Common myeloid progenitor, CD34-positive (primary cell): ENCODE measurements around the gene KLHDC8A.
"Not testable (repeated sequence)": the region's sequence is repeated elsewhere in the genome, so short reads cannot be mapped to it uniquely, and the experiment has no call there.

ENCODE experiments used
- CTCF ChIA-PET: fragments of 350-600 bp; sonication (Branson Sonifier 250); formaldehyde crosslinking; loops from one replicate; lab custom pipeline; 2021; ENCODE audit warnings: antibody characterized with exemption; lab: Charles Lee
- POLR2A ChIA-PET: fragments of 350-600 bp; sonication (Branson Sonifier 250); formaldehyde crosslinking; loops from one replicate; lab custom pipeline; 2021; ENCODE audit warnings: antibody characterized with exemption; lab: Charles Lee
- DNase-seq, 3 donors: peaks; one replicate each; pipeline versions ENCODE4 v3.0.0 to v3.0.0-alpha.2; 2013
- H3K27ac ChIP-seq, 2 experiments: 1 replicate in 1 of 2; 2 replicates in 1 of 2; pipeline ENCODE4 v1.7.0; 2013; ENCODE audit warnings: inconsistent platforms in 2 of 2, low read length in 2 of 2, mild to moderate bottlenecking in 2 of 2, low read depth in 1 of 2, moderate library complexity in 1 of 2; ENCODE audit not compliant: severe bottlenecking in 2 of 2, insufficient read depth in 1 of 2, poor library complexity in 1 of 2
- H3K27me3 ChIP-seq, 5 experiments: replicated peaks in 2 of 5; 1 replicate in 3 of 5; 2 replicates in 2 of 5; pipeline versions ENCODE4 v1.6.1 to v1.7.0; 2013; ENCODE audit warnings: low read length in 4 of 5, mild to moderate bottlenecking in 2 of 5, moderate library complexity in 2 of 5, inconsistent platforms in 1 of 5; ENCODE audit not compliant: insufficient read depth in 5 of 5, control insufficient read depth in 4 of 5
- H3K36me3 ChIP-seq, 4 experiments: 1 replicate in 2 of 4; 2 replicates in 2 of 4; pipeline versions ENCODE4 v1.6.1 to v1.7.0; 2013; ENCODE audit warnings: low read length in 3 of 4, control low read depth in 1 of 4, mild to moderate bottlenecking in 1 of 4; ENCODE audit not compliant: control insufficient read depth in 4 of 4, insufficient read depth in 4 of 4
- H3K4me1 ChIP-seq, 4 experiments: 1 replicate in 3 of 4; 2 replicates in 1 of 4; pipeline versions ENCODE4 v1.6.1 to v1.7.1; 2013; ENCODE audit warnings: low read length in 3 of 4, mild to moderate bottlenecking in 3 of 4, control low read depth in 1 of 4, inconsistent platforms in 1 of 4, moderate library complexity in 1 of 4; ENCODE audit not compliant: control insufficient read depth in 4 of 4, insufficient read depth in 4 of 4; ENCODE audit errors: control extremely low read depth in 1 of 4
- H3K4me3 ChIP-seq, 7 experiments: 1 replicate in 4 of 7; 2 replicates in 3 of 7; pipeline versions ENCODE4 v1.5.1 to v1.7.0; 2013; ENCODE audit warnings: mild to moderate bottlenecking in 7 of 7, low read length in 6 of 7, moderate library complexity in 6 of 7, inconsistent platforms in 2 of 7, low read depth in 2 of 7, control low read depth in 1 of 7; ENCODE audit not compliant: insufficient read depth in 4 of 7, control insufficient read depth in 1 of 7; ENCODE audit errors: extremely low read depth in 1 of 7
- H3K9me3 ChIP-seq, 5 experiments: 1 replicate in 4 of 5; 2 replicates in 1 of 5; pipeline versions ENCODE4 v1.6.1 to v1.7.1; 2013; ENCODE audit warnings: low read length in 4 of 5, mild to moderate bottlenecking in 2 of 5, inconsistent platforms in 1 of 5, low read depth in 1 of 5, moderate library complexity in 1 of 5; ENCODE audit not compliant: control insufficient read depth in 4 of 5, insufficient read depth in 2 of 5; ENCODE audit errors: control extremely low read depth in 1 of 5
- WGBS: methylation state at CpG from one replicate; pipeline ENCODE4 v1.1.5; 2013; ENCODE audit not compliant: insufficient coverage; 5-methylcytosine and 5-hydroxymethylcytosine counted together

KLHDC8A gene

DNA sequence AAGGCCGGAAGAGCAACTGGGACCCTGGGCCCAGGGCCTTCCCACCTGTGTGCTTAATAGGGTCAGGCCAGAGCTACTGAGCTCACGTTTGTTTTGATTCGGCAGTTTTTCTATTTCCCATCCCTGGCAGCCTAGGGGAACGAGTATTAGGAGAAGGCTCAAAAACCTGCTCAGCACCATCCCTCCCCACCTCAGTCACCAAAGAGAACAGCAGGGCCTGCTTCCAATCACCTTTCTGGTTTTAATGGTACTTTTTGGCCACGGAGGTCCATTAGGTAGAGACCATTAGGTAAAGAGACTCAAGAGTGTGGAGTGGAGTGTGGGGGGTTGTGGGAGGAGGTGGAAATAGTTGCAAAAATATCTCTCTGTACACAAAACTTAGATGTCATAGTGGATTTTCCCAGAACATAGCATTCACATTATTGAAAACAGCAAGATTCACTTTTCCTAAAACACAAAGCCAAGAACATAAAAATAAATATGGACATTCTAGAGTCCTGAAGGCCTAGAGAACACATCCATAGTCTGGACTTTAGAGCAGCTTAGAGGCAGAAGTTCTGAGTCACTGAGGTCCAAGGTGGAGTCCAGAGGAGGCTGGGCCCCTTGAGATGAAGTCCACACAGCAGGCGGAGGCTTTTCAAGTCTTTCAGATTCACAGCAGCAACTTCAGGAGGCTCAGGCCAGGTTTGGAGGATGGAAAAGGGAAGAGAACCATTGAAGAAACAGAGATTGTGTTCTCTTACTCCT lies 54.7 kb downstream of the KLHDC8A start:
- Histone ChIP-seq H3K9me3 (no peaks in the 10 kb centered on the region), H3K36me3 (peaks cover 0 to 33% (median 3%) of the 10 kb centered on the region in 4 experiments), H3K4me3 (no peak overlapping the region), H3K4me1 (peaks cover 0 to 2% (median 0%) of the 10 kb centered on the region in 4 experiments), H3K27me3 (peaks cover 0 to 7% (median 0%) of the 10 kb centered on the region in 5 experiments), H3K27ac (no peak overlapping the region)
- POLR2A ChIA-PET, result no interaction called here
- CTCF ChIA-PET, result interaction anchor here (1.3 to 3.0 kb wide), 3 partner anchors 12 to 29 kb away, joined by 4 to 14 read pairs (median 11); no protein-coding TSS in a partner anchor
- no peak for DNase-seq
- 100% methylated on average over 5 of the region's 6 CpGs for WGBS

DNA sequence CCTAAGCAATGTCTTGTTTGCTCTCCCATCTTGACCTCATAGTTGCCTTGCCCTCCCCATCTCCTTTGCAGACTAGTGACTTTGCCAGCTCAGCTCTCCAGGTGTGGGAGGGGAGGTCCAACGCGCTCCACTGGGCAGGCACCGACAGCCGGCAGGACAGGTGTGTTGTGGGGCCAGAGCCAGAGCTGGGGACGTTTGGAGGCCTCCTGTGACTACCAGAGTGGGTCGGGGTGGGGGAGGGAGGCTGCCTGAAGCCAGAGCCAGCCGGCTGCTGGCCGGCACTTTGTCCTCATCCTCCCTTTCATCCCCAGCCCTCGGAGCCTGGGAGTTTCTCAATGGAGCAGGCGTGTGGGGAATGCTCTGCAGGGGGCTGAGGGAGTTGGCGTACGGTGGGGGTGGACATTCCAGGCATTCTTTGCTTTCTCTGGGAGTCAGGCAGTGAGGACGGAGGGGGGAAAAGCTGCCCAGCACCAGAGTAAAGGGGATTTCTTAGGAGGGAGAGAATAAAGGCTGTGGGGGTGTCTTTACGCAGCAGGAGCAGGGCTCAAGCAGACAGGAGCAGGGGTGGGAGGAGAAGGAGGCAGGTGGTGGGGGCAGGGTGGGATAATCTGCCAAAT lies 55.4 kb downstream of the KLHDC8A start:
- peaks cover 0 to 3% (median 0%) of the 10 kb centered on the region in 5 experiments for H3K27me3 ChIP-seq
- DNase-seq, result no peak
- peaks cover 0 to 2% (median 0%) of the 10 kb centered on the region in 4 experiments for H3K4me1 ChIP-seq
- ChIA-PET CTCF (interaction anchor here (0.6 to 3.0 kb wide), 4 partner anchors 11 to 59 kb away, joined by 3 to 14 read pairs (median 4); no protein-coding TSS in a partner anchor), POLR2A (no interaction called here)
- no peak overlapping the region for H3K4me3 ChIP-seq
- no peak overlapping the region for H3K27ac ChIP-seq
- WGBS, result 95% methylated on average over 7 of the region's 14 CpGs
- no peaks in the 10 kb centered on the region for H3K9me3 ChIP-seq
- peaks cover 0 to 28% (median 3%) of the 10 kb centered on the region in 4 experiments for H3K36me3 ChIP-seq

- peaks cover 0 to 20% (median 3%) of the 10 kb centered on the region in 4 experiments for H3K36me3 ChIP-seq
- H3K4me3 ChIP-seq, result no peak overlapping the region
- H3K27me3 ChIP-seq, result peaks cover 0 to 5% (median 0%) of the 10 kb centered on the region in 5 experiments
- DNase-seq, result no peak
- H3K27ac ChIP-seq, result no peak overlapping the region
- H3K4me1 ChIP-seq, result peaks cover 0 to 2% (median 0%) of the 10 kb centered on the region in 4 experiments
- WGBS, result 94% methylated on average over 5 of the region's 9 CpGs
- H3K9me3 ChIP-seq, result no peaks in the 10 kb centered on the region
- CTCF ChIA-PET, result interaction anchor here (1.2 to 1.4 kb wide), 2 partner anchors 24 to 32 kb away, joined by 4 to 6 read pairs; no protein-coding TSS in a partner anchor
- POLR2A ChIA-PET, result no interaction called here
These were observed 56.6 kb downstream of the KLHDC8A start for GRCh38 chr1:205300149-205300548.

GRCh38 chr1:205298191-205298994 lies 58.3 kb downstream of the KLHDC8A start:
- H3K27ac ChIP-seq, result no peak overlapping the region
- H3K27me3 ChIP-seq, result peaks cover 0 to 13% (median 0%) of the 10 kb centered on the region in 5 experiments
- H3K4me1 ChIP-seq, result peaks cover 0 to 2% (median 0%) of the 10 kb centered on the region in 4 experiments
- WGBS, result 100% methylated on average over 1 of the region's 9 CpGs
- DNase-seq, result no peak
- POLR2A ChIA-PET, result no interaction called here
- CTCF ChIA-PET, result interaction anchor here (1.0 to 1.6 kb wide), 4 partner anchors 10 to 27 kb away, joined by 3 to 8 read pairs (median 4); no protein-coding TSS in a partner anchor
- no peaks in the 10 kb centered on the region for H3K9me3 ChIP-seq
- H3K36me3 ChIP-seq, result peaks cover 0 to 6% (median 1%) of the 10 kb centered on the region in 4 experiments
- no peak overlapping the region for H3K4me3 ChIP-seq

GRCh38 chr1:205297546-205298177 lies 59.1 kb downstream of the KLHDC8A start:
- H3K27ac ChIP-seq, H3K4me3 ChIP-seq, DNase-seq, H3K9me3 ChIP-seq, H3K36me3 ChIP-seq, POLR2A ChIA-PET, H3K4me1 ChIP-seq: not testable (repeated sequence)
- CTCF ChIA-PET, result interaction anchor here (1.0 to 1.6 kb wide), 4 partner anchors 10 to 27 kb away, joined by 3 to 8 read pairs (median 4); no protein-coding TSS in a partner anchor
- H3K27me3 ChIP-seq, result peaks cover 0 to 14% (median 0%) of the 10 kb centered on the region in 5 experiments
- WGBS, result 95% methylated on average over 5 of the region's 5 CpGs

GRCh38 chr1:205296154-205296553 lies 60.6 kb downstream of the KLHDC8A start:
- Histone ChIP-seq H3K27me3 (peaks cover 0 to 21% (median 0%) of the 10 kb centered on the region in 5 experiments), H3K4me1 (peaks cover 0 to 2% (median 0%) of the 10 kb centered on the region in 4 experiments), H3K36me3 (no peaks in the 10 kb centered on the region), H3K27ac (no peak overlapping the region), H3K9me3 (no peaks in the 10 kb centered on the region), H3K4me3 (no peak overlapping the region)
- DNase-seq, result no peak
- ChIA-PET CTCF (interaction anchor here (1.3 to 2.0 kb wide), 3 partner anchors 23 to 27 kb away, joined by 3 to 6 read pairs (median 3); no protein-coding TSS in a partner anchor), POLR2A (no interaction called here)
- 87% methylated on average over 2 of the region's 2 CpGs for WGBS
